ENCODE data around the gene KIAA0513.

KIAA0513 gene

GRCh38 chr16:84996365-84996764, 31.2 kb upstream of the KIAA0513 start:
- TF ChIP-seq CTCF (conservative IDR thresholded peaks at IDR 0.05; ENCODE audit: low read depth, low read length) = no peak
- no peak overlapping the region for H3K4me3 ChIP-seq (ENCODE audit: low read depth, low read length)
- DNase-seq (ENCODE audit: low read depth) = no peak

- H3K4me3 ChIP-seq (ENCODE audit: low read depth, low read length) = no peak overlapping the region
- DNase-seq (ENCODE audit: low read depth) = peak; percentile 48
- TF ChIP-seq CTCF (conservative IDR thresholded peaks at IDR 0.05; ENCODE audit: low read depth, low read length) = no peak
These were observed 28.4 kb upstream of the KIAA0513 start for GRCh38 chr16:84999200-84999599.

DNA sequence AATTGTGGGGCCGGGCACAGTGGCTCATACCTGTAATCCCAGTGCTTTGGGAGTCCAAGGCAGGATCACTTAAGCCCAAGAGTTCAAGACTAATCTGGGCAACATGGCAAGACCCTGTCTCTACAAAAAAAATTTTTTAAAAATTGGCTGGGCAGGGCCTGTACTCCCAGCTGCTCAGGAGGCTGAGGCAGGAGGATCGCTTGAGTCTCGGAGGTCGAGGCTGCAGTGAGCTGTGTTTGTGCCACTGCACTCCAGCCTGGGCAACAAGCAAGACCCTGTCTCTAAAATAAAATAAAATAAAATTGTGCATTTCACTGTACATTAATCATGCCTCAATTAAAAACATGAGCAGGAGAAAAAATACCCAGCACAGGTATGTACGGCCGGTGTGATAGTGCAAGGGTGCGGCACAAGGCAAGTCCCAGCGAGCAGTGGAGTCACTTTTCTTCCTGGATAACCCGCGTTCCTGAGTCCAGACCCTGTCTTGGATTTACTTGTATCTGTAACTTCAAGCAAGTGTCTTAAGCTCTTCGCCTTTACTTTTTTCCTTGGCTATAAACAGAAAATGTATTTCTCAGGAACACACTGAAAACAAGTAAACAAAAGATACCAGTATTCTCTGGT, 27.6 kb upstream of the KIAA0513 start:
- H3K4me3 ChIP-seq (ENCODE audit: low read depth, low read length) = no peak overlapping the region
- DNase-seq (ENCODE audit: low read depth) = no peak
- TF ChIP-seq CTCF (conservative IDR thresholded peaks at IDR 0.05; ENCODE audit: low read depth, low read length) = no peak

DNA sequence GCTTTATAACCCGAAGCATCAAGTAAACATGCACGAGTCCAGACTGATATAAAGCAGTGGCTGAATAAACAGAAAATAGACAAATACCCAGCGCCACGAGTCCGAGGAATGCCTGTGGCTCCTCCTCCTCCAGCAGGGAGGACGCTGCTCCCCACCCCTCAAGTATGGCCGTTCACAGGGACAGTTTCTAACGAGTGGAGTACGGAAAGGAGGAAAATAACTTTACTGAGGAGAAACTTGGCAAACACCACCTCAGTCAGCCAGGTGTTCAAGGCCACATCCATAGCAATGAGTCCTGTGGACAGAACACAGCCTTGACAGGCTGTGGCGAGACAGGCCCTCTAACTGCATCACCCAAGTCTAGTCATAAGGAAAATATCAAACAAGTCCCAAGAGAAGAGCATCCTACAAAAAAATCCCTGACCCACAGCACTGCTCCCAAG, 25.5 kb upstream of the KIAA0513 start:
- TF ChIP-seq CTCF (conservative IDR thresholded peaks at IDR 0.05; ENCODE audit: low read depth, low read length) = no peak
- no peak for DNase-seq (ENCODE audit: low read depth)
- no peak overlapping the region for H3K4me3 ChIP-seq (ENCODE audit: low read depth, low read length)

- no peak overlapping the region for H3K4me3 ChIP-seq (ENCODE audit: low read depth, low read length)
- DNase-seq (ENCODE audit: low read depth) = no peak
- TF ChIP-seq CTCF (conservative IDR thresholded peaks at IDR 0.05; ENCODE audit: low read depth, low read length) = no peak
These were observed 25.0 kb upstream of the KIAA0513 start for GRCh38 chr16:85002608-85003007.

- no peak for TF ChIP-seq CTCF (conservative IDR thresholded peaks at IDR 0.05; ENCODE audit: low read depth, low read length)
- no peak overlapping the region for H3K4me3 ChIP-seq (ENCODE audit: low read depth, low read length)
- no peak for DNase-seq (ENCODE audit: low read depth)
These were observed 24.5 kb upstream of the KIAA0513 start for GRCh38 chr16:85003076-85003475.

Measured in choroid plexus epithelial cell (primary cell).